Glutamatergic neuron (in vitro differentiated cells): Measurements from ENCODE around the gene ABCC12. TPM values are rescaled to one million over a fixed set of nuclear protein-coding genes. Genes with fewer than 3 reads are reported as not detected.

ENCODE experiments used
- DNase-seq: peaks from one replicate; pipeline ENCODE4 v3.0.0; 2022
- H3K27ac Mint-ChIP-seq: one replicate; pipeline ENCODE4 v1.8.0; 2020; ENCODE audit warnings: mild to moderate bottlenecking, mixed read lengths, inconsistent platforms; ENCODE audit not compliant: unreplicated experiment
- H3K27me3 Mint-ChIP-seq: one replicate; pipeline ENCODE4 v1.8.0; 2020; ENCODE audit warnings: mild to moderate bottlenecking, moderate library complexity, mixed read lengths, inconsistent platforms; ENCODE audit not compliant: unreplicated experiment
- H3K36me3 Mint-ChIP-seq: one replicate; pipeline ENCODE4 v1.8.0; 2020; ENCODE audit warnings: mild to moderate bottlenecking, mixed read lengths, inconsistent platforms; ENCODE audit not compliant: unreplicated experiment
- H3K4me1 Mint-ChIP-seq: one replicate; pipeline ENCODE4 v1.8.0; 2020; ENCODE audit warnings: mild to moderate bottlenecking, low read depth, mixed read lengths, inconsistent platforms; ENCODE audit not compliant: unreplicated experiment
- H3K4me3 Mint-ChIP-seq: one replicate; pipeline ENCODE4 v1.8.0; 2020; ENCODE audit warnings: mild to moderate bottlenecking, mixed read lengths, inconsistent platforms; ENCODE audit not compliant: unreplicated experiment
- H3K9me3 Mint-ChIP-seq: one replicate; pipeline ENCODE4 v1.8.0; 2020; ENCODE audit warnings: mild to moderate bottlenecking, moderate library complexity, mixed read lengths, inconsistent platforms; ENCODE audit not compliant: unreplicated experiment
- total RNA-seq: library from RNA; stranded (reverse); fragmentation: NEBNext Ultra II Directional; extraction: Animal tissue kit (Norgen Biotek cat#: 25700); gene quantifications from one replicate; pipeline ENCODE4 v1.2.1, GENCODE V29; 2021; ENCODE audit not compliant: unreplicated experiment
- TF ChIP-seq, protein P1 (sequence below): fragments of 200-600 bp; sonication (generic); IDR thresholded peaks from one replicate; pipeline ENCODE4 v1.5.0; 2021; ENCODE audit not compliant: partially characterized antibody, unreplicated experiment

ABCC12 gene
- total RNA-seq, 1 donor from 2014 or later = not detected

DNA sequence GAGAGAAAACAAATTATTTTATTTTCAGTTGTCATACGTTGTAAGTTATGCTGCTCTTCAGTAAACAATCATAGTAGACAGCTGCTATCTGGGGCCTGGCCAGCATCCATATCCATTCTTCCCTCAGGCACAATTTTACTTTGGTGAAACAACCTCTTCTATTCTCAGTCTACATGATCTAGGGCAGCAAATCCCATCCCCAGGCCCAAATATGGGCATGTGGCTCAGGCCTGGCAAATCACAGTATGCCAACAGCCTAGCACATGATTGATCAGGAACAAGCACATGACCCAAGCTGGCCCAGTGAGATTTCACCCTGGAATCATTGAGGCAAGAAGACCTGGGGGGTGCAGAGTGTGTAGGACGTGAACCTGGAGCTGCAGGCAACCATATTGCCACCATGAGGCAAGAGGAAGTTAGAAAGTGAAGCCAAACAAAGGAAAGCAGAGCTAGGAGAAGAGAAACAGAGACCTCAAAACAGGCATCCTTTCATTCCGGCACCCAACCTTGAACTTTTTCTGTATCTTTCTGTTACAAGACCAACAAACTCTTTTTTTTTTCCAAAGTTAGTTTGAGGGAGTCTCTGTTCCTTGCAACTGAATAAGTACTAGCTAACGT, 10.3 kb upstream of the ABCC12 start:
- DNase-seq = no peak
- Mint-ChIP-seq H3K27me3 (peaks cover 5% of the 10 kb centered on the region), H3K9me3 (peaks cover 7% of the 10 kb centered on the region), H3K27ac (peak overlapping the region; percentile 87), H3K4me1 (peaks cover 23% of the 10 kb centered on the region), H3K36me3 (no peaks in the 10 kb centered on the region), H3K4me3 (no peak overlapping the region)
- TF ChIP-seq, protein P1, sequence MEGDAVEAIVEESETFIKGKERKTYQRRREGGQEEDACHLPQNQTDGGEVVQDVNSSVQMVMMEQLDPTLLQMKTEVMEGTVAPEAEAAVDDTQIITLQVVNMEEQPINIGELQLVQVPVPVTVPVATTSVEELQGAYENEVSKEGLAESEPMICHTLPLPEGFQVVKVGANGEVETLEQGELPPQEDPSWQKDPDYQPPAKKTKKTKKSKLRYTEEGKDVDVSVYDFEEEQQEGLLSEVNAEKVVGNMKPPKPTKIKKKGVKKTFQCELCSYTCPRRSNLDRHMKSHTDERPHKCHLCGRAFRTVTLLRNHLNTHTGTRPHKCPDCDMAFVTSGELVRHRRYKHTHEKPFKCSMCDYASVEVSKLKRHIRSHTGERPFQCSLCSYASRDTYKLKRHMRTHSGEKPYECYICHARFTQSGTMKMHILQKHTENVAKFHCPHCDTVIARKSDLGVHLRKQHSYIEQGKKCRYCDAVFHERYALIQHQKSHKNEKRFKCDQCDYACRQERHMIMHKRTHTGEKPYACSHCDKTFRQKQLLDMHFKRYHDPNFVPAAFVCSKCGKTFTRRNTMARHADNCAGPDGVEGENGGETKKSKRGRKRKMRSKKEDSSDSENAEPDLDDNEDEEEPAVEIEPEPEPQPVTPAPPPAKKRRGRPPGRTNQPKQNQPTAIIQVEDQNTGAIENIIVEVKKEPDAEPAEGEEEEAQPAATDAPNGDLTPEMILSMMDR = no peak

DNA sequence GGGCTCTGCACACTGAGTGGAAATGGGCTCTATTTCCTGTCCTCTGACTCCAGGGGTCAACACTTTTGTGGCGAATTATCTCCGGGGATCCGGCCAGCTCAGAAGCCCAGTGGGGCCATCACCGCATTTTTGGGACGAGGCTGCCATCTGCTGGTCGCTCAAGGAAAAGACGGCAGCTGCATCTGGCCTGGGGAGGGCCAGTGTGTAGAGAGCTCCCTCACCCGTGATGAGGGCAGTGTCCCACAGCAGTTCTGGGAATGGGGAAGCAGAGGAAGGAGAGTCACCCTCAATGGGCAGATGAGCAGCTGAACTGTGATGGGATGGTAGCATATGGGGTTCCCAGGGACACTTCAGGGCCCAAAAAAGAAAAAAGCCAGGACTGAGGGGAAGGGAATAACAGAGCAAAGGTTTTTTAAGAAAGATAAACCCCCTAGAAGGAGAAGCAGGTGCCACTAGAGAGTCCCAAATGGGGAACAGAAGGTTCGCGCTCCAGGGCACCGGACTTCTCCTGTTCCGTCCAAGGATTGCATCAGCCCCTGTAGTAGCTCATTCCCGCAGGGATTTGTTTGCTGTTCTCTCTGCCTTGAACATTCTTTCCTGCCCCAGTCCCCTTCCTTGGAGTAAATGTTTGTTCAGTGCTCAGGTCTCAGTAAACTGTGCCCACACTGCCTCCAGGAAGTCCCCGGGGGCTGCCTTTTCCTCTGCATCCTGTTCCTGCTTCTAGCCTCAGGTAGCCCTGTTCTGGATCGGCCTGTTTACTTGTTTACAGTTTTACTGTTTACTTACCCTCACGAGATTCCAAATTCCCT, 9.3 kb upstream of the ABCC12 start:
- peaks cover 7% of the 10 kb centered on the region for H3K9me3 Mint-ChIP-seq
- peaks cover 5% of the 10 kb centered on the region for H3K27me3 Mint-ChIP-seq
- H3K4me3 Mint-ChIP-seq = peak overlapping the region; percentile 63
- TF ChIP-seq, protein P1 = peak; percentile 83
- H3K36me3 Mint-ChIP-seq = no peaks in the 10 kb centered on the region
- H3K27ac Mint-ChIP-seq = peak overlapping the region; percentile 87
- H3K4me1 Mint-ChIP-seq = peaks cover 23% of the 10 kb centered on the region
- peak; percentile 82 for DNase-seq

DNA sequence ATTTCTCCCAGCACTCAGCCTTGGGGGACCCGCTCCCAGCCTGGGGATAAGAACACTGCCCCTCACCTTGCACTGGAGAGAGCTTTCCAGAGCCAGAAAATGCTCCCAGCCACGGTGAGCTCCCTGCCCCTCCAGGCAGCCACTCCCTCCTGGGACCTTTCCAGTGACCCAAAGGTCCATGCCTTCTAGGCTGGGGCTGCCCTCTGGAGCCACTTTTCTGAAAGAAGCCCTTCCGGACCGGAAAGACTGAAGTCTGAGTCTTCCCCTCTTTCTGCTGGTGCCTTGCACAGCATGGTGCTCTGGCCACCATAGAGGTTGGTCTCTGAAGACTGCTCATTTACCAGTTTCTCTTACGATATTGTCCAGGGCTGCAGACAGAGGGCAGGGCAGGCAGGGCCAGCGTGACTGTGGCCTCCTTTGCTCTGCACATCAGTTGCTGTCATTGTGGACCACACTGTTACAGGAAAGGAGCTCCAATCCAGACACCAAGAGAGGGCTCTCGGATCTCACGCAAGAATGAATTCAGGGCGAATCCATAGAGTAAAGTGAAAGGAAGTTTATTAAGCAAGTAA, 7.1 kb upstream of the ABCC12 start:
- Mint-ChIP-seq H3K27ac (no peak overlapping the region), H3K9me3 (peaks cover 7% of the 10 kb centered on the region), H3K36me3 (no peaks in the 10 kb centered on the region), H3K27me3 (peaks cover 7% of the 10 kb centered on the region), H3K4me3 (no peak overlapping the region), H3K4me1 (peaks cover 23% of the 10 kb centered on the region)
- DNase-seq = no peak
- TF ChIP-seq, protein P1 = no peak

DNA sequence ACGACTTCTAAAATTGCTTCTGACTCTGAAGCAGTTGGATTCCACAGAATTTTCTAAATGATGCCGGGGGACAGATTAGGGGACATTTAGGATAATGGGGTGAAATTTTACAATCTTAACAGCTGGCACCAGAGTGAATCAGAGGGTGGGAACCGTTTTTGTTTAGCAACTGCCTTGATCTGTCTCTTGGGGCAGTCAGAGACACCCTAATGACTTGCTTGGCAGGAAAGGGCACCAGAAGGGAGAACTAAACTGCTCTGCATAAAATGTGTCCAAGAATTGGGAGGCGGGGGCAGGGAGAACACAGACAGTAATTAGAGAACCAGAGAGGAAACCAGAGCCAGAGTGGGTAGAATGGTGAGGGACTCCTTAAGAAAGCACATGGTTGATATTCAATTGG, 6.1 kb upstream of the ABCC12 start:
- Mint-ChIP-seq H3K4me3 (no peak overlapping the region), H3K4me1 (peaks cover 23% of the 10 kb centered on the region), H3K9me3 (peaks cover 7% of the 10 kb centered on the region), H3K36me3 (no peaks in the 10 kb centered on the region), H3K27ac (no peak overlapping the region), H3K27me3 (peaks cover 10% of the 10 kb centered on the region)
- DNase-seq = no peak
- TF ChIP-seq, protein P1 = no peak

DNA sequence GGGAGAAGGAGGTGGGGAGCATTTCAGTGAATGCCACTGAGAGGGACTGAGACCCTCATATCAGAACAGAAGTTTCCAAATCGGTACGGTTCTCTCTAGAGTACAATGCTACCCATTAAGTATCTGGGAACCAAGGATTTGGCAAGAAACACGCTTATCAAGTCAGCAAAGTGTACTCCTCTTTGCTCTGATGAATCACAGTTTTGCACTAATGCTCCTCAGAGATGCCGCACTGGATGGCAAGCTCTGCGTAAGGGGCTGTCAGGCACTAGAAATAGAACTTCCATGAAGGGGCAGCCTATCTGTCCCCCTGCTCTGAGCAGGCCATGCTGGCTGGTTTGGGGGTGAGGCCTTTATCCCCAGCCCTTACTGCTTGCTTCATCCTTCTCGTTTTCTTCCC, 4.8 kb upstream of the ABCC12 start:
- no peak for DNase-seq
- peaks cover 8% of the 10 kb centered on the region for H3K27me3 Mint-ChIP-seq
- no peak overlapping the region for H3K27ac Mint-ChIP-seq
- no peak overlapping the region for H3K4me3 Mint-ChIP-seq
- TF ChIP-seq, protein P1 = no peak
- peaks cover 4% of the 10 kb centered on the region for H3K9me3 Mint-ChIP-seq
- peaks cover 19% of the 10 kb centered on the region for H3K4me1 Mint-ChIP-seq
- no peaks in the 10 kb centered on the region for H3K36me3 Mint-ChIP-seq
